GM18498 (cell line): Measurements from ENCODE around the gene PRSS35.
"Not testable (repeated sequence)": the region's sequence is repeated elsewhere in the genome, so short reads cannot be mapped to it uniquely, and the experiment has no call there.

Source experiments
- ATAC-seq: cut with Tn5 transposase; IDR thresholded peaks from one replicate; pipeline ENCODE4 v1.9.1; 2021; ENCODE audit warnings: mild to moderate bottlenecking, moderate library complexity; ENCODE audit not compliant: unreplicated experiment

PRSS35 gene

GRCh38 chr6:83511901-83512681, at the start of gene PRSS35:
PRSS35 (plus strand) TSS chr6:83512534; CDS start chr6:83523442, 10,908 bp downstream.
- peak; percentile 70 for ATAC-seq

- ATAC-seq = no peak
These were observed 48.4 kb upstream of the PRSS35 start for GRCh38 chr6:83463886-83464285.

- no peak for ATAC-seq
These were observed 47.8 kb upstream of the PRSS35 start for GRCh38 chr6:83464381-83465140.

- ATAC-seq = no peak
These were observed 46.0 kb upstream of the PRSS35 start for GRCh38 chr6:83466328-83466727.

GRCh38 chr6:83467620-83468036, 44.7 kb upstream of the PRSS35 start:
- ATAC-seq = no peak

- no peak for ATAC-seq
These were observed 42.3 kb upstream of the PRSS35 start for GRCh38 chr6:83470001-83470400.

GRCh38 chr6:83470587-83470986, 41.7 kb upstream of the PRSS35 start:
- ATAC-seq = no peak

- no peak for ATAC-seq
These were observed 39.6 kb upstream of the PRSS35 start for GRCh38 chr6:83472767-83473166.

- ATAC-seq = no peak
These were observed 38.0 kb upstream of the PRSS35 start for GRCh38 chr6:83474309-83474708.

- no peak for ATAC-seq
These were observed 35.4 kb upstream of the PRSS35 start for GRCh38 chr6:83476971-83477370.

GRCh38 chr6:83479389-83479788, 32.9 kb upstream of the PRSS35 start:
- ATAC-seq = no peak

- ATAC-seq = no peak
These were observed 31.9 kb upstream of the PRSS35 start for GRCh38 chr6:83480470-83480869.

GRCh38 chr6:83481938-83482337, 30.4 kb upstream of the PRSS35 start:
- not testable (repeated sequence) for ATAC-seq

GRCh38 chr6:83488448-83488847, 23.9 kb upstream of the PRSS35 start:
- ATAC-seq = no peak

- ATAC-seq = no peak
These were observed 23.5 kb upstream of the PRSS35 start for GRCh38 chr6:83488861-83489260.

- no peak for ATAC-seq
These were observed 22.0 kb upstream of the PRSS35 start for GRCh38 chr6:83490217-83490807.

GRCh38 chr6:83505356-83505755, 7.0 kb upstream of the PRSS35 start:
- no peak for ATAC-seq

- ATAC-seq = no peak
These were observed 2.9 kb upstream of the PRSS35 start for GRCh38 chr6:83509441-83509840.

GRCh38 chr6:83510791-83511190, 1.5 kb upstream of the PRSS35 start:
- no peak for ATAC-seq

- no peak for ATAC-seq
These were observed 1.1 kb upstream of the PRSS35 start for GRCh38 chr6:83511266-83511665.

- ATAC-seq = peak; percentile 7
These were observed 2.1 kb downstream of the PRSS35 start for GRCh38 chr6:83514466-83514865.
